HepG2 (cell line): ENCODE results near the gene STK32B.

ENCODE experiments used
- ATF2 ChIP-seq: sonication (generic); formaldehyde crosslinking; IDR thresholded peaks from 2 replicates; pipeline ENCODE4 v1.4.0; 2020; ENCODE audit warnings: missing genetic modification reagents
- CEBPZ ChIP-seq: IDR thresholded peaks from 2 replicates; pipeline ENCODE4 v1.6.1; 2012; ENCODE audit warnings: low read length, improper control_type of control experiment
- CREB1 ChIP-seq, 2 experiments: fragments of 450-650 bp in 1 of 2; IDR thresholded peaks; 2 replicates each; pipeline ENCODE4 v1.6.1; 2016 to 2017; ENCODE audit warnings: control low read depth in 1 of 2, mild to moderate bottlenecking in 1 of 2, missing compliant biosample characterization in 1 of 2, missing genetic modification characterization in 1 of 2
- CTCF ChIP-seq: sonication (generic); formaldehyde crosslinking; IDR thresholded peaks from 2 replicates; pipeline ENCODE4 v1.5.0; 2020; ENCODE audit warnings: mild to moderate bottlenecking, missing genetic modification reagents, moderate library complexity
- ELF1 ChIP-seq: sonication (generic); formaldehyde crosslinking; IDR thresholded peaks from 2 replicates; pipeline ENCODE4 v1.4.0; 2020; ENCODE audit warnings: missing genetic modification reagents
- EP300 ChIP-seq, 3 experiments: sonication (generic) in 1 of 3; formaldehyde crosslinking in 1 of 3; IDR thresholded peaks; 2 replicates each; pipeline versions ENCODE4 v1.5.1 to v1.6.1; 2011 to 2020; ENCODE audit warnings: low read depth in 2 of 3, low read length in 2 of 3, borderline replicate concordance in 1 of 3, improper control_type of control experiment in 1 of 3, mild to moderate bottlenecking in 1 of 3, missing genetic modification reagents in 1 of 3, moderate library complexity in 1 of 3
- HMG20A ChIP-seq: IDR thresholded peaks from 2 replicates; pipeline ENCODE4 v1.6.1; 2016; ENCODE audit warnings: borderline replicate concordance
- HNRNPK ChIP-seq: fragments of 200-400 bp; formaldehyde crosslinking; IDR thresholded peaks from 2 replicates; pipeline ENCODE4 v1.6.1; 2018; ENCODE audit warnings: low read length, low read depth, moderate library complexity, mild to moderate bottlenecking; ENCODE audit not compliant: poor library complexity, severe bottlenecking
- POLR2A ChIP-seq, 2 experiments: IDR thresholded peaks; 2 replicates each; pipeline ENCODE4 v1.6.1; 2011; ENCODE audit warnings: low read depth in 2 of 2, low read length in 2 of 2, mild to moderate bottlenecking in 1 of 2, moderate library complexity in 1 of 2; ENCODE audit not compliant: insufficient read depth in 1 of 2
- REL ChIP-seq: sonication (generic); formaldehyde crosslinking; conservative IDR thresholded peaks from 2 replicates; pipeline ENCODE4 v1.8.0; 2022; ENCODE audit warnings: mild to moderate bottlenecking, missing genetic modification reagents, moderate library complexity
- SIN3A ChIP-seq: IDR thresholded peaks from 2 replicates; pipeline ENCODE4 v1.6.1; 2011; ENCODE audit warnings: low read depth, mild to moderate bottlenecking, control low read depth, low read length, borderline replicate concordance
- SIN3B ChIP-seq: fragments of 150-350 bp; IDR thresholded peaks from 2 replicates; pipeline ENCODE4 v1.6.1; 2014; ENCODE audit warnings: low read length
- ZNF552 ChIP-seq: sonication (generic); formaldehyde crosslinking; IDR thresholded peaks from 2 replicates; pipeline ENCODE4 v1.9.0; 2022; ENCODE audit warnings: missing genetic modification reagents, mild to moderate bottlenecking, borderline replicate concordance
- ZNF766 ChIP-seq: sonication (generic); formaldehyde crosslinking; IDR thresholded peaks from 2 replicates; pipeline ENCODE4 v1.5.0; 2020; ENCODE audit warnings: missing genetic modification reagents, borderline replicate concordance

- no peak for TF ChIP-seq SIN3A
- no peak for TF ChIP-seq HNRNPK
- no peak for TF ChIP-seq EP300 (IDR thresholded peaks at IDR 0.05; ENCODE audit: low read depth in 2 of 2, low read length in 2 of 2)
- no peak for TF ChIP-seq EP300 (CRISPR knock-in tag; IDR thresholded peaks at IDR 0.05; ENCODE audit: borderline replicate concordance)
- TF ChIP-seq POLR2A (IDR thresholded peaks at IDR 0.05; ENCODE audit: insufficient read depth in 1 of 2, low read depth in 2 of 2, low read length in 2 of 2) = no peak
- TF ChIP-seq ELF1 (CRISPR knock-in tag) = no peak
- no peak for TF ChIP-seq ZNF552
- TF ChIP-seq CREB1 (IDR thresholded peaks at IDR 0.05) = no peak
- TF ChIP-seq CREB1 (CRISPR knock-in tag; IDR thresholded peaks at IDR 0.05) = no peak
- TF ChIP-seq REL (CRISPR knock-in tag) = no peak
- no peak for TF ChIP-seq CTCF
- no peak for TF ChIP-seq CEBPZ
- no peak for TF ChIP-seq HMG20A
- TF ChIP-seq ATF2 (CRISPR knock-in tag) = no peak
- TF ChIP-seq SIN3B = no peak
- no peak for TF ChIP-seq ZNF766 (CRISPR knock-in tag)
Measured at GRCh38 chr4:5424901-5425300, 373.6 kb downstream of the STK32B start.
